Breast epithelium (tissue), 4 donors: ENCODE results near the gene TEX264. TPM values are rescaled to one million over a fixed set of nuclear protein-coding genes. Genes with fewer than 3 reads are reported as not detected.

Experiments
- DNase-seq, 2 donors: peaks; one replicate each; pipeline ENCODE4 v3.0.0-alpha.2; 2019; ENCODE audit warnings: low spot score in 2 of 2
- H3K27ac ChIP-seq, 2 donors: fragments of 200-600 bp; sonication (generic) in 1 of 2; one replicate each; pipeline ENCODE4 v1.5.1; 2016 to 2019; ENCODE audit warnings: mild to moderate bottlenecking in 1 of 2
- H3K27me3 ChIP-seq, 2 donors: fragments of 200-600 bp; sonication (generic) in 1 of 2; one replicate each; pipeline versions ENCODE4 v1.5.1 to v1.6.0; 2017 to 2019; ENCODE audit warnings: control low read depth in 1 of 2, mild to moderate bottlenecking in 1 of 2
- H3K36me3 ChIP-seq: fragments of 200-600 bp; one replicate; pipeline ENCODE4 v1.5.1; 2019
- H3K4me1 ChIP-seq, 2 donors: fragments of 200-600 bp; sonication (generic); one replicate each; pipeline ENCODE4 v1.5.1; 2016 to 2019; ENCODE audit warnings: control low read depth in 1 of 2
- H3K4me3 ChIP-seq, 3 donors: fragments of 200-600 bp; sonication (generic); 1 replicate in 2 of 3; 2 replicates in 1 of 3; pipeline ENCODE4 v1.5.1; 2016 to 2019; ENCODE audit warnings: mild to moderate bottlenecking in 3 of 3, moderate library complexity in 2 of 3
- H3K9me3 ChIP-seq, 2 donors: fragments of 200-600 bp; sonication (generic) in 1 of 2; one replicate each; pipeline ENCODE4 v1.5.1; 2016 to 2019; ENCODE audit warnings: control low read depth in 1 of 2
- POLR2A ChIP-seq: fragments of 450-650 bp; IDR thresholded peaks from one replicate; pipeline ENCODE4 v1.6.1; 2016; ENCODE audit warnings: antibody characterized with exemption, mild to moderate bottlenecking, moderate library complexity
- POLR2AphosphoS5 ChIP-seq, 3 donors: sonication (generic); formaldehyde crosslinking; IDR thresholded peaks; one replicate each; pipeline ENCODE4 v1.6.1; 2017; ENCODE audit warnings: antibody characterized with exemption in 3 of 3
- intact Hi-C: fragments of 100-400 bp; cut with DNase I; formaldehyde crosslinking; loops from one replicate; pipeline ENCODE4 v1.15.1; 2023; ENCODE audit warnings: low total_unique reads
- total RNA-seq, 3 donors: library from RNA; depleted of rRNA; stranded (reverse); fragments of >200 nt; gene quantifications; one replicate each; pipeline ENCODE4 v1.1.0, GENCODE V29; 2016
- TF ChIP-seq, protein P1 (sequence below), 3 donors: fragments of 450-650 bp; IDR thresholded peaks; one replicate each; pipeline ENCODE4 v1.5.1; 2016 to 2017; ENCODE audit warnings: antibody characterized with exemption in 3 of 3, mild to moderate bottlenecking in 3 of 3, moderate library complexity in 3 of 3

Gene TEX264
- total RNA-seq, 3 donors from 2014 or later = 55.7 to 94.3 (median 80.5) TPM

- Histone ChIP-seq H3K36me3 (no peaks in the 10 kb centered on the region), H3K9me3 (no peaks in the 10 kb centered on the region), H3K4me3 (peak overlapping the region; percentile 71 to 93 (median 92)), H3K27ac (peak overlapping the region; percentile 91 to 93), H3K4me1 (peaks cover 3 to 7% of the 10 kb centered on the region in 2 donors), H3K27me3 (no peaks in the 10 kb centered on the region)
- no peak for DNase-seq
- no peak for TF ChIP-seq POLR2A
- intact Hi-C loops = no loop called here
Measured at GRCh38 chr3:51670053-51670822, 814 bp upstream of the TEX264 start.

DNA sequence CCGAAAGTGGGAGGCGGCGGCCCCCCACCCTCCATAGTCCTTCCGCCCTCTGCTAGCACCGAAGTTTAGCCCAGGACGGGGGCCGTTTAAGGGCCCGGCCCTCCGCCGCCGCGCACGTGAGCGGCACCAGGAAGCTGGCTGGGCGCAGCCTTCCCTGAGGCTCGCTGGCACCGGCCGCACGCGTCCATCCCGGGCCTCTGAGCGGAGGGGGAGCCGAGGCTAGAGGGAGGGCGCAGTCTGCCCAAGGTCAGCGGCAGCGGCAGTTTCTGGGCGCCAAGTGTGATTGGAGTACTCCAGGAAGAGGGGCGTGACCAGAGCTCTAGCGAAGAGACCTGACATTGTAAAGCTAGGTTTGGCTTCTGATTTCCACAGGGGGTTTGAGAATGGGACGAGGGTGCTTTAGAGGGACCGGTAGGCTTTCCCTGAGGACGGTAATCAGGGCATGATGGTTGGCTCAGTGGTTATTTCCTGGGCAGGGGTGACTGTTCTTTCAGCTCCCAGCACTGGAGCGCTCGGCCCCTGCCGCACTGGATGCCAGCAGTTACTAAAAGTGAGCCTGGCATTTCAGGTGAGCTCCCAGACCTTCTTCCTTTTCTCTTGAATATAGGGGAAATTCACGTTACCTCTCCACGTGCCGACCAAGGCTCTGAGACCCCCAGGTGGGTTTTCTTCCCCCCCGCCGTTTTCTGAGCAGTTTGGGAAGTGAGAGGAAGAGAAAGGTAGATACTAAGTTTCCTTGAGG, 853 bp downstream of the TEX264 start:
- Histone ChIP-seq H3K36me3 (no peaks in the 10 kb centered on the region), H3K27ac (peak overlapping the region; percentile 91 to 93), H3K4me1 (peaks cover 3 to 7% of the 10 kb centered on the region in 2 donors), H3K4me3 (peak overlapping the region; percentile 71 to 93 (median 92)), H3K9me3 (no peaks in the 10 kb centered on the region), H3K27me3 (no peaks in the 10 kb centered on the region)
- intact Hi-C loops = loop anchor here (1.0 kb wide), 1 partner anchor 138 kb away; no protein-coding TSS in a partner anchor
- peak; percentile 47 to 71 for DNase-seq
- peak in 1 of 3 donors; percentile 22 for TF ChIP-seq POLR2AphosphoS5 (IDR thresholded peaks at IDR 0.05)
- no peak for TF ChIP-seq POLR2A
- TF ChIP-seq, protein P1, sequence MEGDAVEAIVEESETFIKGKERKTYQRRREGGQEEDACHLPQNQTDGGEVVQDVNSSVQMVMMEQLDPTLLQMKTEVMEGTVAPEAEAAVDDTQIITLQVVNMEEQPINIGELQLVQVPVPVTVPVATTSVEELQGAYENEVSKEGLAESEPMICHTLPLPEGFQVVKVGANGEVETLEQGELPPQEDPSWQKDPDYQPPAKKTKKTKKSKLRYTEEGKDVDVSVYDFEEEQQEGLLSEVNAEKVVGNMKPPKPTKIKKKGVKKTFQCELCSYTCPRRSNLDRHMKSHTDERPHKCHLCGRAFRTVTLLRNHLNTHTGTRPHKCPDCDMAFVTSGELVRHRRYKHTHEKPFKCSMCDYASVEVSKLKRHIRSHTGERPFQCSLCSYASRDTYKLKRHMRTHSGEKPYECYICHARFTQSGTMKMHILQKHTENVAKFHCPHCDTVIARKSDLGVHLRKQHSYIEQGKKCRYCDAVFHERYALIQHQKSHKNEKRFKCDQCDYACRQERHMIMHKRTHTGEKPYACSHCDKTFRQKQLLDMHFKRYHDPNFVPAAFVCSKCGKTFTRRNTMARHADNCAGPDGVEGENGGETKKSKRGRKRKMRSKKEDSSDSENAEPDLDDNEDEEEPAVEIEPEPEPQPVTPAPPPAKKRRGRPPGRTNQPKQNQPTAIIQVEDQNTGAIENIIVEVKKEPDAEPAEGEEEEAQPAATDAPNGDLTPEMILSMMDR (IDR thresholded peaks at IDR 0.05) = no peak

DNA sequence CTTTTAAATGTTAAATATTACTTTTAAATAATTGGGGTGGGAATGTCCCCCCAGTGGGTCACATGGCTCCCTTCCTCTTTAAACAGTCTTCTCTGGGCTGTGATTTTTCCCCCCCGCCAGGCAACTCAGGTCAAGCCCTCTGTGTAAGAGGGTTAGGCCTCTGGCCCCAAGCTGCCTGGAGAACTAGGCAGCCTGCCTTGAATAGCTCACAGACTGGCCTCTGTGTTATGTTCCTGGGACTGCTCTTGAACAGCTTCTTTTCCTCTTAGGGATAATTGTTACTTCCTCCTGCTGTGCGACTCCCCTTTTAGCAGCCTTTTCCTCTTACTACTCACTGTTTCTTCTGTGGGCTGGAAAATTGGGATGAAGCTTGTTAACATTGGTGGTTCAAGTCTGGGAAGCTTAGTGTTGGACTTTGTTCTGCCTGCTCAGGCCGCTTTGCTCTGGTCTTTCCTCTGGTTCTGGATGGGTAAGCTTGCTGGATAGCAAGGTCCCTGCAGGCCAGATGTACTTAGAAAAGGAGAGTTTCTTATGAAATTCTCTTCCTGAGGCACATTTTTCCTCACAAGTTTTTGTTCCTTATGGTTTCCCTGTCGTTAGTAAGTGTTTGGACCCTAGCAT, 2.2 kb downstream of the TEX264 start:
- intact Hi-C loops = no loop called here
- H3K36me3 ChIP-seq = no peaks in the 10 kb centered on the region
- no peak overlapping the region for H3K4me3 ChIP-seq
- H3K9me3 ChIP-seq = no peaks in the 10 kb centered on the region
- peak overlapping the region in 1 of 2 donors; percentile 91 for H3K27ac ChIP-seq
- TF ChIP-seq POLR2AphosphoS5 (IDR thresholded peaks at IDR 0.05) = no peak
- TF ChIP-seq, protein P1 (IDR thresholded peaks at IDR 0.05) = no peak
- TF ChIP-seq POLR2A = no peak
- H3K27me3 ChIP-seq = no peaks in the 10 kb centered on the region
- peaks cover 3 to 7% of the 10 kb centered on the region in 2 donors for H3K4me1 ChIP-seq
- DNase-seq = no peak

DNA sequence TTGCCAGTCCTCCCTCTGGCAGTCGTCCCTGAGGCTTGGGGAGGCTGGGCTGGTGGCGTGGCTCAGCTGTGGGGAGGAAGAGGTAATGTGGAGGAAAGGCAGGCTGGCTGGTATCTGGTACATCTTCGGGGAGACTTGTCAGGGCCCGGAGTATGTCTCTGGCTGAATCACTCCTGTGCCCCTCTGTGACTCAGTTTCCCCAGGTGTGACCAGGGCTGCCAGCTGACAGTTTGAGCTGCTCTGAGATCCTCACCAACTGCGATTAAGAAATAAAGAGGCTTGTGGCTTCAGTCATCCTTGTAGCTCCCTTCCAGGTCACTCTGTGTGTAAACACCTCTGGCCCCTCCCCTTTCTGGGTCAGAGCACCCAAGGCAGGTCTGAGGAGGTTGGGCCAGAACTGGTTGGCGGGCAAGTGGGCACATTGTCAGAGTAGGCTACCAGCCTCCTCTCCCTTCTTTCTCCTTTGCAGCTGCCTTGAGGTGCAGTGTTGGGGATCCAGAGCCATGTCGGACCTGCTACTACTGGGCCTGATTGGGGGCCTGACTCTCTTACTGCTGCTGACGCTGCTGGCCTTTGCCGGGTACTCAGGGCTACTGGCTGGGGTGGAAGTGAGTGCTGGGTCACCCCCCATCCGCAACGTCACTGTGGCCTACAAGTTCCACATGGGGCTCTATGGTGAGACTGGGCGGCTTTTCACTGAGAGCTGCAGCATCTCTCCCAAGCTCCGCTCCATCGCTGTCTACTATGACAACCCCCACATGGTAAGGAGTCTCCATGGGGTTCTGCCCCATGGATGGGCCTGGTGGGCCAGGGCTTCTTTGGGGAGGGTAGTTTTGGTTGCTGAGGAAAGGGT, 3.0 kb downstream of the TEX264 start:
- no peak overlapping the region for H3K4me3 ChIP-seq
- H3K27me3 ChIP-seq = no peaks in the 10 kb centered on the region
- no peaks in the 10 kb centered on the region for H3K36me3 ChIP-seq
- peak overlapping the region in 1 of 2 donors; percentile 91 for H3K27ac ChIP-seq
- H3K4me1 ChIP-seq = peaks cover 3 to 7% of the 10 kb centered on the region in 2 donors
- TF ChIP-seq POLR2A = no peak
- TF ChIP-seq POLR2AphosphoS5 (IDR thresholded peaks at IDR 0.05) = no peak
- TF ChIP-seq, protein P1 (IDR thresholded peaks at IDR 0.05) = no peak
- H3K9me3 ChIP-seq = no peaks in the 10 kb centered on the region
- no peak for DNase-seq
- intact Hi-C loops = no loop called here

- intact Hi-C loops = no loop called here
- TF ChIP-seq, protein P1 (IDR thresholded peaks at IDR 0.05) = no peak
- TF ChIP-seq POLR2AphosphoS5 (IDR thresholded peaks at IDR 0.05) (no peak), POLR2A (no peak)
- Histone ChIP-seq H3K9me3 (no peaks in the 10 kb centered on the region), H3K4me3 (no peak overlapping the region), H3K4me1 (peaks cover 0 to 3% of the 10 kb centered on the region in 2 donors), H3K27me3 (no peaks in the 10 kb centered on the region), H3K36me3 (no peaks in the 10 kb centered on the region), H3K27ac (no peak overlapping the region)
- no peak for DNase-seq
Measured at GRCh38 chr3:51675201-51675611, 4.2 kb downstream of the TEX264 start.
